WTC11 (cell line): Measurements from ENCODE around the gene C3orf22. TPM values are rescaled to one million over a fixed set of nuclear protein-coding genes. Genes with fewer than 3 reads are reported as not detected.

Experiments
- ATAC-seq: fragments of 200-7000 bp; cut with Tn5 transposase; 2 replicates; pipeline ENCODE4 v1.10.0; 2021; ENCODE audit warnings: mild to moderate bottlenecking, moderate library complexity
- CTCF ChIA-PET: fragments of 300-600 bp; sonication (Branson Sonifier 250); formaldehyde crosslinking; loops from one replicate; lab custom pipeline; 2021; ENCODE audit warnings: antibody characterized with exemption; lab: Charles Lee
- POLR2A ChIA-PET: fragments of 350-600 bp; sonication (Branson Sonifier 250); formaldehyde crosslinking; loops from one replicate; lab custom pipeline; 2021; ENCODE audit warnings: antibody characterized with exemption; lab: Charles Lee
- DNase-seq: peaks from one replicate; pipeline ENCODE4 v3.0.0; 2021; ENCODE audit warnings: low spot score
- H3K27ac Mint-ChIP-seq: 2 replicates; pipeline ENCODE4 v1.8.0; 2021; ENCODE audit warnings: mixed read lengths
- H3K27me3 Mint-ChIP-seq: 2 replicates; pipeline ENCODE4 v1.8.0; 2021; ENCODE audit warnings: low read depth, mild to moderate bottlenecking, moderate library complexity, mixed read lengths
- H3K36me3 Mint-ChIP-seq: 2 replicates; pipeline ENCODE4 v1.8.0; 2021; ENCODE audit warnings: mixed read lengths
- H3K4me1 Mint-ChIP-seq: 2 replicates; pipeline ENCODE4 v1.8.0; 2022; ENCODE audit warnings: mixed read lengths
- H3K4me3 Mint-ChIP-seq: 2 replicates; pipeline ENCODE4 v1.8.0; 2021; ENCODE audit warnings: mild to moderate bottlenecking, moderate library complexity, mixed read lengths
- H3K9me3 Mint-ChIP-seq: 2 replicates; pipeline ENCODE4 v1.8.0; 2021; ENCODE audit warnings: mixed read lengths
- AFF4 ChIP-seq: sonication (generic); formaldehyde crosslinking; IDR thresholded peaks from 2 replicates; pipeline ENCODE4 v1.8.1; 2023; ENCODE audit warnings: mild to moderate bottlenecking, missing genetic modification reagents, borderline replicate concordance
- ATF1 ChIP-seq: sonication (generic); formaldehyde crosslinking; IDR thresholded peaks from 2 replicates; pipeline ENCODE4 v1.8.1; 2023; ENCODE audit warnings: mild to moderate bottlenecking, moderate library complexity, missing genetic modification reagents
- CREB1 ChIP-seq: sonication (generic); formaldehyde crosslinking; IDR thresholded peaks from 2 replicates; pipeline ENCODE4 v1.8.0; 2023; ENCODE audit warnings: mild to moderate bottlenecking, missing genetic modification reagents
- E2F4 ChIP-seq: sonication (generic); formaldehyde crosslinking; IDR thresholded peaks from 2 replicates; pipeline ENCODE4 v1.8.1; 2022; ENCODE audit warnings: low read depth, mild to moderate bottlenecking, moderate library complexity, missing genetic modification reagents, borderline replicate concordance
- ERG ChIP-seq: fragments of 250-450 bp; sonication (Bioruptor Pico); IDR thresholded peaks from 2 replicates; pipeline ENCODE4 v1.8.0; 2021; ENCODE audit warnings: mild to moderate bottlenecking
- ESRRA ChIP-seq: sonication (generic); formaldehyde crosslinking; IDR thresholded peaks from 2 replicates; pipeline ENCODE4 v1.8.1; 2022; ENCODE audit warnings: mild to moderate bottlenecking, missing genetic modification reagents, borderline replicate concordance
- FOXJ3 ChIP-seq: sonication (generic); formaldehyde crosslinking; IDR thresholded peaks from 2 replicates; pipeline ENCODE4 v1.9.0; 2021; ENCODE audit warnings: missing genetic modification reagents, mild to moderate bottlenecking, borderline replicate concordance
- GABPB1 ChIP-seq: sonication (generic); formaldehyde crosslinking; IDR thresholded peaks from 2 replicates; pipeline ENCODE4 v1.8.1; 2023; ENCODE audit warnings: mild to moderate bottlenecking, missing genetic modification reagents
- MYBL2 ChIP-seq: sonication (generic); formaldehyde crosslinking; IDR thresholded peaks from 2 replicates; pipeline ENCODE4 v1.8.1; 2023; ENCODE audit warnings: mild to moderate bottlenecking, moderate library complexity, missing genetic modification reagents
- TEAD4 ChIP-seq: sonication (generic); formaldehyde crosslinking; IDR thresholded peaks from 2 replicates; pipeline ENCODE4 v1.8.0; 2022; ENCODE audit warnings: mild to moderate bottlenecking, missing genetic modification reagents
- TP53 ChIP-seq: sonication (generic); formaldehyde crosslinking; IDR thresholded peaks from 2 replicates; pipeline ENCODE4 v1.8.1; 2023; ENCODE audit warnings: mild to moderate bottlenecking, missing genetic modification reagents
- ZNF263 ChIP-seq: sonication (generic); formaldehyde crosslinking; IDR thresholded peaks from 2 replicates; pipeline ENCODE4 v1.8.1; 2022; ENCODE audit warnings: low read depth, mild to moderate bottlenecking, moderate library complexity, missing genetic modification reagents
- ZNF396 ChIP-seq: fragments of 250-450 bp; sonication (Bioruptor Pico); IDR thresholded peaks from 2 replicates; pipeline ENCODE4 v1.8.0; 2021; ENCODE audit warnings: mild to moderate bottlenecking, moderate library complexity, borderline replicate concordance
- ZNF416 ChIP-seq: fragments of 250-450 bp; sonication (Bioruptor Pico); IDR thresholded peaks from 2 replicates; pipeline ENCODE4 v1.9.0; 2021; ENCODE audit warnings: mild to moderate bottlenecking, inconsistent platforms
- ZNF425 ChIP-seq: fragments of 250-450 bp; sonication (Bioruptor Pico); conservative IDR thresholded peaks from 2 replicates; pipeline ENCODE4 v1.9.0; 2021; ENCODE audit warnings: mild to moderate bottlenecking
- ZNF671 ChIP-seq: fragments of 250-450 bp; sonication (Bioruptor Pico); IDR thresholded peaks from 2 replicates; pipeline ENCODE4 v1.8.0; 2021; ENCODE audit warnings: mild to moderate bottlenecking
- total RNA-seq: library from RNA; stranded (reverse); gene quantifications from 3 replicates; pipeline ENCODE4 v1.2.3, GENCODE V29; 2021
- TF ChIP-seq, protein P1 (sequence below): sonication (generic); formaldehyde crosslinking; IDR thresholded peaks from 2 replicates; pipeline ENCODE4 v1.8.1; 2022; ENCODE audit warnings: missing genetic modification reagents, borderline replicate concordance
- TF ChIP-seq, protein P2 (sequence below): sonication (generic); formaldehyde crosslinking; conservative IDR thresholded peaks from 2 replicates; pipeline ENCODE4 v1.8.1; 2022; ENCODE audit warnings: mild to moderate bottlenecking, missing genetic modification reagents
- TF ChIP-seq, protein P3 (sequence below): fragments of 250-450 bp; sonication (Bioruptor Pico); IDR thresholded peaks from 2 replicates; pipeline ENCODE4 v1.9.0; 2021; ENCODE audit warnings: mild to moderate bottlenecking, borderline replicate concordance

C3orf22 gene
- total RNA-seq, 1 experiment from 2014 or later: not detected

DNA sequence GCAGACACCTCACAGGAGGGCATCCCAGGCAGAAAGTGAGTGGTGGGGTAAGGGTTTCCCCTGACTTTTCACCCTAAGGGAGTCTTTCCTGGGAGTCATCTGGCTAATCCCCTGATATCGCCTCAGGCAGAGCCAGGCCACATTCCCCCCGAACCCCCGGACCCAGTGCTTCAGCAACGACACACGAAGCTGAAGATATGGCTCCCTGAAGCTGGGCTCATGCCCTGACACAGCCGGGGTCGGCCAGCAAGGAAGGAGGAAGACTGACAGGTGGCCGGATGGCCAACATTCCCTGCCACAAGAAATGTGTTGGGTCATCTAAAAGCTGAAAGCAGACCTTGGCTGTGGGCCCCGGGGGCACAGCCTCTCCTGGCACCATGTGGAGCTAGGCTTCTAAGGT is 20.4 kb downstream of the C3orf22 start (continued):
- TF ChIP-seq CREB1 (CRISPR knock-in tag) (no peak), ATF1 (CRISPR knock-in tag) (no peak), ESRRA (no peak)

- Mint-ChIP-seq H3K27me3 (no peaks in the 10 kb centered on the region), H3K4me1 (no peaks in the 10 kb centered on the region), H3K9me3 (no peaks in the 10 kb centered on the region), H3K27ac (no peak overlapping the region), H3K36me3 (no peaks in the 10 kb centered on the region), H3K4me3 (no peak overlapping the region)
- ATAC-seq (no peak), DNase-seq (peak; percentile 1)
- TF ChIP-seq ESRRA (no peak), ZNF396 (CRISPR knock-in tag) (no peak), ZNF425 (CRISPR knock-in tag) (no peak), ERG (CRISPR knock-in tag) (no peak), AFF4 (CRISPR knock-in tag) (no peak), CREB1 (CRISPR knock-in tag) (no peak), TP53 (CRISPR knock-in tag) (no peak), TEAD4 (CRISPR knock-in tag) (no peak), ZNF263 (CRISPR knock-in tag) (no peak), GABPB1 (CRISPR knock-in tag) (no peak), FOXJ3 (CRISPR knock-in tag) (no peak), E2F4 (CRISPR knock-in tag) (no peak), MYBL2 (no peak), ZNF416 (CRISPR knock-in tag) (no peak), ZNF671 (CRISPR knock-in tag) (no peak)
- TF ChIP-seq, protein P1, sequence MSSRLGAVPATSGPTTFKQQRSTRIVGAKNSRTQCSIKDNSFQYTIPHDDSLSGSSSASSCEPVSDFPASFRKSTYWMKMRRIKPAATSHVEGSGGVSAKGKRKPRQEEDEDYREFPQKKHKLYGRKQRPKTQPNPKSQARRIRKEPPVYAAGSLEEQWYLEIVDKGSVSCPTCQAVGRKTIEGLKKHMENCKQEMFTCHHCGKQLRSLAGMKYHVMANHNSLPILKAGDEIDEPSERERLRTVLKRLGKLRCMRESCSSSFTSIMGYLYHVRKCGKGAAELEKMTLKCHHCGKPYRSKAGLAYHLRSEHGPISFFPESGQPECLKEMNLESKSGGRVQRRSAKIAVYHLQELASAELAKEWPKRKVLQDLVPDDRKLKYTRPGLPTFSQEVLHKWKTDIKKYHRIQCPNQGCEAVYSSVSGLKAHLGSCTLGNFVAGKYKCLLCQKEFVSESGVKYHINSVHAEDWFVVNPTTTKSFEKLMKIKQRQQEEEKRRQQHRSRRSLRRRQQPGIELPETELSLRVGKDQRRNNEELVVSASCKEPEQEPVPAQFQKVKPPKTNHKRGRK: no peak
- TF ChIP-seq, protein P2, sequence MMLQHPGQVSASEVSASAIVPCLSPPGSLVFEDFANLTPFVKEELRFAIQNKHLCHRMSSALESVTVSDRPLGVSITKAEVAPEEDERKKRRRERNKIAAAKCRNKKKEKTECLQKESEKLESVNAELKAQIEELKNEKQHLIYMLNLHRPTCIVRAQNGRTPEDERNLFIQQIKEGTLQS (CRISPR knock-in tag): no peak
- TF ChIP-seq, protein P3, sequence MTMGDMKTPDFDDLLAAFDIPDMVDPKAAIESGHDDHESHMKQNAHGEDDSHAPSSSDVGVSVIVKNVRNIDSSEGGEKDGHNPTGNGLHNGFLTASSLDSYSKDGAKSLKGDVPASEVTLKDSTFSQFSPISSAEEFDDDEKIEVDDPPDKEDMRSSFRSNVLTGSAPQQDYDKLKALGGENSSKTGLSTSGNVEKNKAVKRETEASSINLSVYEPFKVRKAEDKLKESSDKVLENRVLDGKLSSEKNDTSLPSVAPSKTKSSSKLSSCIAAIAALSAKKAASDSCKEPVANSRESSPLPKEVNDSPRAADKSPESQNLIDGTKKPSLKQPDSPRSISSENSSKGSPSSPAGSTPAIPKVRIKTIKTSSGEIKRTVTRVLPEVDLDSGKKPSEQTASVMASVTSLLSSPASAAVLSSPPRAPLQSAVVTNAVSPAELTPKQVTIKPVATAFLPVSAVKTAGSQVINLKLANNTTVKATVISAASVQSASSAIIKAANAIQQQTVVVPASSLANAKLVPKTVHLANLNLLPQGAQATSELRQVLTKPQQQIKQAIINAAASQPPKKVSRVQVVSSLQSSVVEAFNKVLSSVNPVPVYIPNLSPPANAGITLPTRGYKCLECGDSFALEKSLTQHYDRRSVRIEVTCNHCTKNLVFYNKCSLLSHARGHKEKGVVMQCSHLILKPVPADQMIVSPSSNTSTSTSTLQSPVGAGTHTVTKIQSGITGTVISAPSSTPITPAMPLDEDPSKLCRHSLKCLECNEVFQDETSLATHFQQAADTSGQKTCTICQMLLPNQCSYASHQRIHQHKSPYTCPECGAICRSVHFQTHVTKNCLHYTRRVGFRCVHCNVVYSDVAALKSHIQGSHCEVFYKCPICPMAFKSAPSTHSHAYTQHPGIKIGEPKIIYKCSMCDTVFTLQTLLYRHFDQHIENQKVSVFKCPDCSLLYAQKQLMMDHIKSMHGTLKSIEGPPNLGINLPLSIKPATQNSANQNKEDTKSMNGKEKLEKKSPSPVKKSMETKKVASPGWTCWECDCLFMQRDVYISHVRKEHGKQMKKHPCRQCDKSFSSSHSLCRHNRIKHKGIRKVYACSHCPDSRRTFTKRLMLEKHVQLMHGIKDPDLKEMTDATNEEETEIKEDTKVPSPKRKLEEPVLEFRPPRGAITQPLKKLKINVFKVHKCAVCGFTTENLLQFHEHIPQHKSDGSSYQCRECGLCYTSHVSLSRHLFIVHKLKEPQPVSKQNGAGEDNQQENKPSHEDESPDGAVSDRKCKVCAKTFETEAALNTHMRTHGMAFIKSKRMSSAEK (CRISPR knock-in tag): no peak
- POLR2A ChIA-PET: no interaction called here
- CTCF ChIA-PET: interaction anchor here (0.5 to 1.4 kb wide), 2 partner anchors 15 to 21 kb away, joined by 3 to 4 read pairs; partner anchors contain the start of gene CHST13
Measured at GRCh38 chr3:126537730-126538281, 20.9 kb downstream of the C3orf22 start.
